AG10803 (cell line): ENCODE measurements around the gene ALK.

Experiments
- DNase-seq: peaks from one replicate; pipeline ENCODE4 v3.0.0; 2010; ENCODE audit warnings: low read depth
- H3K4me3 ChIP-seq: 2 replicates; pipeline ENCODE4 v1.5.1; 2011; ENCODE audit warnings: mild to moderate bottlenecking, low read length, control low read depth
- CTCF ChIP-seq: conservative IDR thresholded peaks from 2 replicates; pipeline ENCODE4 v1.5.1; 2011; ENCODE audit warnings: mild to moderate bottlenecking, low read length, control low read depth, inconsistent platforms

Gene ALK

GRCh38 chr2:29215739-29216608, 705.4 kb downstream of the ALK start:
- no peak for DNase-seq
- TF ChIP-seq CTCF = no peak
- no peak overlapping the region for H3K4me3 ChIP-seq

- DNase-seq = no peak
- no peak for TF ChIP-seq CTCF
- no peak overlapping the region for H3K4me3 ChIP-seq
Observed at GRCh38 chr2:29215073-29215472, 706.3 kb downstream of the ALK start.

GRCh38 chr2:29213888-29214291, 707.5 kb downstream of the ALK start:
- no peak overlapping the region for H3K4me3 ChIP-seq
- no peak for TF ChIP-seq CTCF
- DNase-seq = no peak

- H3K4me3 ChIP-seq = no peak overlapping the region
- TF ChIP-seq CTCF = peak; percentile 41
- peak; percentile 51 for DNase-seq
Observed at GRCh38 chr2:29212009-29212408, 709.4 kb downstream of the ALK start.

GRCh38 chr2:29209551-29209950, 711.8 kb downstream of the ALK start:
- no peak for DNase-seq
- no peak overlapping the region for H3K4me3 ChIP-seq
- TF ChIP-seq CTCF = no peak

- TF ChIP-seq CTCF = no peak
- DNase-seq = peak; percentile 32
- H3K4me3 ChIP-seq = no peak overlapping the region
Observed at GRCh38 chr2:29207352-29208148, 713.8 kb downstream of the ALK start.
